Mesendoderm (in vitro differentiated cells): ENCODE results near the gene CELA2B.
"Not testable (repeated sequence)": the region's sequence is repeated elsewhere in the genome, so short reads cannot be mapped to it uniquely, and the experiment has no call there.

ENCODE experiments used
- DNase-seq: peaks from one replicate; pipeline ENCODE4 v3.0.0; 2013
- H2AK5ac ChIP-seq: 2 replicates; pipeline ENCODE4 v1.6.1; 2013; ENCODE audit warnings: low read length, inconsistent platforms
- H2BK120ac ChIP-seq: 2 replicates; pipeline ENCODE4 v1.6.1; 2013; ENCODE audit warnings: low read depth, mild to moderate bottlenecking, low read length, moderate library complexity, mixed read lengths
- H2BK15ac ChIP-seq: replicated peaks from 2 replicates; pipeline ENCODE4 v1.6.1; 2013; ENCODE audit warnings: low read depth, mild to moderate bottlenecking, moderate library complexity
- H2BK5ac ChIP-seq: 2 replicates; pipeline ENCODE4 v1.6.1; 2013; ENCODE audit warnings: low read length, inconsistent platforms
- H3K18ac ChIP-seq: 2 replicates; pipeline ENCODE4 v1.6.1; 2013; ENCODE audit warnings: mild to moderate bottlenecking, low read length, mixed read lengths
- H3K23ac ChIP-seq: one replicate; pipeline ENCODE4 v1.6.1; 2013; ENCODE audit warnings: low read length
- H3K27ac ChIP-seq: 2 replicates; pipeline ENCODE4 v1.5.1; 2013; ENCODE audit warnings: low read depth, mild to moderate bottlenecking, inconsistent platforms, low read length, moderate library complexity
- H3K27me3 ChIP-seq: 2 replicates; pipeline ENCODE4 v1.6.1; 2013; ENCODE audit warnings: low read length, control low read depth, mild to moderate bottlenecking, inconsistent platforms; ENCODE audit not compliant: insufficient read depth, poor library complexity
- H3K36me3 ChIP-seq: 2 replicates; pipeline ENCODE4 v1.6.1; 2013; ENCODE audit warnings: low read length, inconsistent platforms; ENCODE audit not compliant: control insufficient read depth, insufficient read depth
- H3K4ac ChIP-seq: one replicate; pipeline ENCODE4 v1.6.1; 2013; ENCODE audit warnings: low read depth, mild to moderate bottlenecking, low read length, moderate library complexity
- H3K4me1 ChIP-seq: 2 replicates; pipeline ENCODE4 v1.6.1; 2013; ENCODE audit warnings: low read depth, low read length, inconsistent platforms; ENCODE audit not compliant: control insufficient read depth
- H3K4me2 ChIP-seq: 2 replicates; pipeline ENCODE4 v1.6.1; 2013; ENCODE audit warnings: low read length
- H3K4me3 ChIP-seq: 2 replicates; pipeline ENCODE4 v1.5.1; 2013; ENCODE audit warnings: mild to moderate bottlenecking, low read length
- H3K56ac ChIP-seq: one replicate; pipeline ENCODE4 v1.6.1; 2013; ENCODE audit warnings: low read length
- H3K79me1 ChIP-seq: 2 replicates; pipeline ENCODE4 v1.6.1; 2013; ENCODE audit warnings: low read length, inconsistent platforms
- H3K79me2 ChIP-seq: 2 replicates; pipeline ENCODE4 v1.6.1; 2013; ENCODE audit warnings: mild to moderate bottlenecking, low read length; ENCODE audit not compliant: control insufficient read depth, insufficient read depth
- H3K9ac ChIP-seq: 2 replicates; pipeline ENCODE4 v1.6.1; 2013; ENCODE audit warnings: low read length, inconsistent platforms
- H4K5ac ChIP-seq: one replicate; pipeline ENCODE4 v1.6.1; 2013; ENCODE audit warnings: low read length
- H4K8ac ChIP-seq: one replicate; pipeline ENCODE4 v1.6.1; 2013; ENCODE audit warnings: low read depth, mild to moderate bottlenecking, control low read depth, low read length, moderate library complexity
- WGBS: extraction: QIAGEN DNeasy Blood & Tissue Kit; methylation state at CpG from one replicate; pipeline ENCODE4 v1.1.7; 2013; ENCODE audit warnings: low lambda C conversion rate, missing lambda C conversion rate; ENCODE audit not compliant: insufficient coverage; ENCODE audit errors: extremely low coverage; 5-methylcytosine and 5-hydroxymethylcytosine counted together

The CELA2B gene

DNA sequence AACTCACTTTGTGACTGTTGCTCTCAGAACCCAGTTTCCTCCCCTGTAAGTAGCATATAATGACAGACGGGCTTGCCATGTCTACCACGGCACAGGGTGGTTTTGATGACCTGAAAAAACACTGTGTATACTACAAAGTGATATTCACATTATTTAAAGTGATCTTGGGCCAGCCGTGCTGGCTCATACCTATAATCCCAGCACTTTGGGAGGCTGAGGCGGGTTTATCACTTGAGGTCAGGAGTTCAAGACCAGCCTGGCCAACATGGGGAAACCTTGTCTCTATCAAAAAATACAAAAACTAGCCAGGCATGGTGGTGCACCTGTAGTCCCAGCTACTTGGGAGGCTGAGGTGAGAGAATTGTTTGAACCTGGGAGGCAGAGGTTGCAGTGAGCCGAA lies 38.7 kb downstream of the CELA2B start:
- not testable (repeated sequence) for H3K56ac ChIP-seq, H3K9ac ChIP-seq, H3K4ac ChIP-seq, H3K79me2 ChIP-seq, H4K8ac ChIP-seq, H3K4me1 ChIP-seq, H3K18ac ChIP-seq, H2BK5ac ChIP-seq, H3K27ac ChIP-seq, H4K5ac ChIP-seq, H3K4me3 ChIP-seq, H2BK120ac ChIP-seq, H3K27me3 ChIP-seq, H2AK5ac ChIP-seq, H3K4me2 ChIP-seq, H2BK15ac ChIP-seq, H3K23ac ChIP-seq, DNase-seq, H3K79me1 ChIP-seq, H3K36me3 ChIP-seq
- WGBS = no CpG with 5 or more reads among the region's 5 CpGs

DNA sequence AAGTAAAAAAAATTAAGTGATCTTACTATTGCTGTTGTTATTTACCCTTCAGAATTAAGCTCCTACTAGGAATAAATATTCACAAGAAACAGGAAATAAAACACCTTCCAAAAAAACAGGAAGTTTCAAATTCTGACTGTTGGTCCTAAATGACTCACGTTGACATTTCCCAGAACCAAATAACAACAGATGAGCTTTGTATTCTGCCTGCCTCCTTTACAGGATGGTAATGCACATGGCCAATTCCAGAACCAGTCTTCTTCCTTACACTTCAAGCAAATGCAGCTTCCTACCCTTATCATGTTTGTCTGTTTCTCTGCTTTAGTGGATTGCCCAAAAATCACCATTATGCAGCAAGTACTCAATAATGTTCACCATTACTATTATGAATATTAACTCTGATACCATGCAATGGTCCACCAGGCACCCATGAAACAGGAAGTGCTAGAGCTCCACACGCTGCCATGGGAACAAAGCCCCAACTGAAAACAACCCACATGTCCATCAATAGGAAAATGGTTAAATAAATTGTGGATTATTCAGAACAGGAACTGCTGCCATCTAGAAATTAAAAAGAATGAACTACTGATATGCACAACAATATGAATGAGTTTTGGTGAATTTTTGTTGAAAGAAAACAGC lies 39.2 kb downstream of the CELA2B start:
- Histone ChIP-seq H3K56ac (no peak overlapping the region), H3K23ac (no peak overlapping the region), H4K5ac (no peak overlapping the region), H3K4me2 (no peak overlapping the region), H4K8ac (no peak overlapping the region), H3K79me2 (no peaks in the 10 kb centered on the region), H3K27ac (no peak overlapping the region), H2AK5ac (no peak overlapping the region), H2BK15ac (no peak overlapping the region), H3K27me3 (no peaks in the 10 kb centered on the region), H3K36me3 (peaks cover 2% of the 10 kb centered on the region), H2BK120ac (no peak overlapping the region), H3K4me3 (no peak overlapping the region), H3K79me1 (no peaks in the 10 kb centered on the region), H3K18ac (no peak overlapping the region), H3K4ac (no peak overlapping the region), H3K9ac (no peak overlapping the region), H2BK5ac (no peak overlapping the region), H3K4me1 (no peaks in the 10 kb centered on the region)
- WGBS = no CpG with 5 or more reads among the region's 2 CpGs
- DNase-seq = no peak

DNA sequence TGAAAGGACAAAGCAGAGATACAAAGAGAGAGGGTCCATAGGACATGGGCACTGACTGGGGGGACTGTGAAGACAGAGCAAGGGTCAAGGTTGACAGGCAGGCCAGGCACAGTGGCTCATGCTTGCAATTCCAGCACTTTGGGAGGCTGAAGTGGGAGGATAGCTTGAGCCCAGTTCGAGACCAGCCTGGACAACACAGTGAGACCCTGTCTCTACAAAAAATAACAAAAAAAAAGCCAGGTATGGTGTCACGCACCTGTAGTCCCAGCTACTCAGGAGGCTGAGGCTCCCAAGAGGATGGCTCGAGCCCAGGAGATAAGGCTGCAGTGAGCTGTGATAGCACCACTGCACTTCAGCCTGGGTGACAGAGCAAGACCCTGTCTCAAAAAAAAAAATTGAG lies 43.7 kb downstream of the CELA2B start:
- no peak overlapping the region for H3K18ac ChIP-seq
- no peak overlapping the region for H3K4ac ChIP-seq
- H2BK120ac ChIP-seq = no peak overlapping the region
- H3K4me3 ChIP-seq = no peak overlapping the region
- H3K56ac ChIP-seq = no peak overlapping the region
- H3K79me1 ChIP-seq = peaks cover 2% of the 10 kb centered on the region
- H2BK15ac ChIP-seq = no peak overlapping the region
- no peaks in the 10 kb centered on the region for H3K79me2 ChIP-seq
- H3K27me3 ChIP-seq = no peaks in the 10 kb centered on the region
- no peak overlapping the region for H3K4me2 ChIP-seq
- no peak overlapping the region for H2AK5ac ChIP-seq
- H3K27ac ChIP-seq = no peak overlapping the region
- H4K8ac ChIP-seq = no peak overlapping the region
- no peak overlapping the region for H3K23ac ChIP-seq
- no peak overlapping the region for H2BK5ac ChIP-seq
- H3K4me1 ChIP-seq = no peaks in the 10 kb centered on the region
- H3K9ac ChIP-seq = no peak overlapping the region
- peaks cover 2% of the 10 kb centered on the region for H3K36me3 ChIP-seq
- H4K5ac ChIP-seq = no peak overlapping the region
- WGBS = no CpG with 5 or more reads among the region's 3 CpGs
- DNase-seq = no peak

DNA sequence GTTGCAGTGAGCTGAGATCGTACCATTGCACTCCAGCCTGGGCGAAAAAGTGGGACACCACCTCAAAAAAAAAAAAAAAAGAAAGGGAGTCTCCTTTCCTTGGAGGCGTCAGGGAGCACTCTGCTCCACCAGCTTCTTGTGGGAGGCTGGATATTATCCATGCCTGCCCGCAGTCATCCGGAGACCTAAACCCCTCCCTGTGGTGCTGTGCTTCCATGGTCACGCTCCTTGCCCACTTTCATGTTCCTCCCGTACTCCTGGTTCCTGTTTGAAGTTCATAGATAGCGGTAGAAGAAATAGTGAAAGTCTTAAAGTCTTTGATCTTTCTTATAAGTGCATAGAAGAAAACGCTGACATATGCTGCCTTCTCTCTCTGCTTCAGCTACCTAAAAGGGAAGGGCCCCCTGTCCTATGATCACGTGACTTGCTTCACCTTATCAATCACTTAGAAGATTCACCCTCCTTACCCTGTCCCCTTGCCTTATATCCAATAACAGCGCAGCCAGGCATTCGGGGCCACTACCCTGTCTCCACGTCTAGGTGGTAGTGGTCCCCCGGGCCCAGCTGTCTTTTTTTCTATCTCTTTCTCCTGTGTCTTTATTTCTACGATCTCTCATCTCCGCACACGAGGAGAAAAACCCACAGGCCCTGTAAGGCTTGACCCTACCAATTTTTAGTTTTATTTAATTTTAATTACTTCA lies 45.5 kb downstream of the CELA2B start:
- not testable (repeated sequence) for H3K18ac ChIP-seq, DNase-seq, H2BK120ac ChIP-seq, H3K27me3 ChIP-seq, H3K56ac ChIP-seq, H4K5ac ChIP-seq, H3K79me1 ChIP-seq, H2AK5ac ChIP-seq, H3K4me2 ChIP-seq, H3K27ac ChIP-seq, H3K23ac ChIP-seq, H2BK15ac ChIP-seq, H2BK5ac ChIP-seq, H3K9ac ChIP-seq, H4K8ac ChIP-seq, H3K79me2 ChIP-seq, H3K4me1 ChIP-seq, H3K4me3 ChIP-seq, H3K36me3 ChIP-seq, H3K4ac ChIP-seq
- WGBS = no CpG with 5 or more reads among the region's 17 CpGs

DNA sequence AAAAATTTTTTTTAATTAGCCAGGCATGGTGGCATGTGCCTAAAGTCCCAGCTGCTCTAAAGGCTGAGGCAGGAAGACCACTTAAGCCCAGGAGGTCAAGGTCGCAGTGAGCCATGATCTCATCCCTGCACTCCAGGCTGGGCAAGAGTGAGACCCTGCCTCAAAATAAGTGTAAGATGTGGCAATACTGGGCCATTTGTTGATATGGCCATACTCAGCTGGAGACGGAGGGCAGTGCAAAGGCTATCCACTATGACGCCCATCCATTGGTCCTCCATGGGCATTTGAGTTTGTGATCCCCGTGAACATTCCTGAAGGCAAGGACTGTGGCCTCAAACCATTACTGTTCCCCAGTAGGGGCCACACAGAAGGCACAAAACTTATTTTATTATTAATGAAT lies 46.6 kb downstream of the CELA2B start:
- Histone ChIP-seq H3K4me3 (no peak overlapping the region), H3K4me2 (no peak overlapping the region)

More for the DNA sequence above, 46.6 kb downstream of the CELA2B start:
- Histone ChIP-seq H3K79me1 (peaks cover 3% of the 10 kb centered on the region), H3K4ac (no peak overlapping the region), H3K27me3 (no peaks in the 10 kb centered on the region), H2AK5ac (no peak overlapping the region), H3K18ac (no peak overlapping the region), H2BK120ac (no peak overlapping the region), H3K9ac (no peak overlapping the region), H4K8ac (no peak overlapping the region), H3K79me2 (peaks cover under 1% of the 10 kb centered on the region), H3K56ac (no peak overlapping the region), H2BK15ac (no peak overlapping the region), H3K4me1 (peaks cover 3% of the 10 kb centered on the region), H2BK5ac (no peak overlapping the region), H4K5ac (no peak overlapping the region), H3K36me3 (no peaks in the 10 kb centered on the region), H3K27ac (no peak overlapping the region), H3K23ac (no peak overlapping the region)
- no CpG with 5 or more reads among the region's 4 CpGs for WGBS
- DNase-seq = no peak
